Skin of body (tissue), 2 donors: ENCODE results near the gene KIF7. TPM values are rescaled to one million over a fixed set of nuclear protein-coding genes. Genes with fewer than 3 reads are reported as not detected.
"Not testable (repeated sequence)": the region's sequence is repeated elsewhere in the genome, so short reads cannot be mapped to it uniquely, and the experiment has no call there.

Source experiments
- DNase-seq: peaks from one replicate; lab custom pipeline; 2025; lab: John Stamatoyannopoulos, UW
- total RNA-seq: library from RNA; depleted of rRNA; stranded (reverse); fragments of >200 nt; gene quantifications from one replicate; pipeline ENCODE4 v1.2.3, GENCODE V29; 2014

The KIF7 gene, protein sequence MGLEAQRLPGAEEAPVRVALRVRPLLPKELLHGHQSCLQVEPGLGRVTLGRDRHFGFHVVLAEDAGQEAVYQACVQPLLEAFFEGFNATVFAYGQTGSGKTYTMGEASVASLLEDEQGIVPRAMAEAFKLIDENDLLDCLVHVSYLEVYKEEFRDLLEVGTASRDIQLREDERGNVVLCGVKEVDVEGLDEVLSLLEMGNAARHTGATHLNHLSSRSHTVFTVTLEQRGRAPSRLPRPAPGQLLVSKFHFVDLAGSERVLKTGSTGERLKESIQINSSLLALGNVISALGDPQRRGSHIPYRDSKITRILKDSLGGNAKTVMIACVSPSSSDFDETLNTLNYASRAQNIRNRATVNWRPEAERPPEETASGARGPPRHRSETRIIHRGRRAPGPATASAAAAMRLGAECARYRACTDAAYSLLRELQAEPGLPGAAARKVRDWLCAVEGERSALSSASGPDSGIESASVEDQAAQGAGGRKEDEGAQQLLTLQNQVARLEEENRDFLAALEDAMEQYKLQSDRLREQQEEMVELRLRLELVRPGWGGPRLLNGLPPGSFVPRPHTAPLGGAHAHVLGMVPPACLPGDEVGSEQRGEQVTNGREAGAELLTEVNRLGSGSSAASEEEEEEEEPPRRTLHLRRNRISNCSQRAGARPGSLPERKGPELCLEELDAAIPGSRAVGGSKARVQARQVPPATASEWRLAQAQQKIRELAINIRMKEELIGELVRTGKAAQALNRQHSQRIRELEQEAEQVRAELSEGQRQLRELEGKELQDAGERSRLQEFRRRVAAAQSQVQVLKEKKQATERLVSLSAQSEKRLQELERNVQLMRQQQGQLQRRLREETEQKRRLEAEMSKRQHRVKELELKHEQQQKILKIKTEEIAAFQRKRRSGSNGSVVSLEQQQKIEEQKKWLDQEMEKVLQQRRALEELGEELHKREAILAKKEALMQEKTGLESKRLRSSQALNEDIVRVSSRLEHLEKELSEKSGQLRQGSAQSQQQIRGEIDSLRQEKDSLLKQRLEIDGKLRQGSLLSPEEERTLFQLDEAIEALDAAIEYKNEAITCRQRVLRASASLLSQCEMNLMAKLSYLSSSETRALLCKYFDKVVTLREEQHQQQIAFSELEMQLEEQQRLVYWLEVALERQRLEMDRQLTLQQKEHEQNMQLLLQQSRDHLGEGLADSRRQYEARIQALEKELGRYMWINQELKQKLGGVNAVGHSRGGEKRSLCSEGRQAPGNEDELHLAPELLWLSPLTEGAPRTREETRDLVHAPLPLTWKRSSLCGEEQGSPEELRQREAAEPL (N-terminal part only)
- 7.0 TPM for total RNA-seq

DNA sequence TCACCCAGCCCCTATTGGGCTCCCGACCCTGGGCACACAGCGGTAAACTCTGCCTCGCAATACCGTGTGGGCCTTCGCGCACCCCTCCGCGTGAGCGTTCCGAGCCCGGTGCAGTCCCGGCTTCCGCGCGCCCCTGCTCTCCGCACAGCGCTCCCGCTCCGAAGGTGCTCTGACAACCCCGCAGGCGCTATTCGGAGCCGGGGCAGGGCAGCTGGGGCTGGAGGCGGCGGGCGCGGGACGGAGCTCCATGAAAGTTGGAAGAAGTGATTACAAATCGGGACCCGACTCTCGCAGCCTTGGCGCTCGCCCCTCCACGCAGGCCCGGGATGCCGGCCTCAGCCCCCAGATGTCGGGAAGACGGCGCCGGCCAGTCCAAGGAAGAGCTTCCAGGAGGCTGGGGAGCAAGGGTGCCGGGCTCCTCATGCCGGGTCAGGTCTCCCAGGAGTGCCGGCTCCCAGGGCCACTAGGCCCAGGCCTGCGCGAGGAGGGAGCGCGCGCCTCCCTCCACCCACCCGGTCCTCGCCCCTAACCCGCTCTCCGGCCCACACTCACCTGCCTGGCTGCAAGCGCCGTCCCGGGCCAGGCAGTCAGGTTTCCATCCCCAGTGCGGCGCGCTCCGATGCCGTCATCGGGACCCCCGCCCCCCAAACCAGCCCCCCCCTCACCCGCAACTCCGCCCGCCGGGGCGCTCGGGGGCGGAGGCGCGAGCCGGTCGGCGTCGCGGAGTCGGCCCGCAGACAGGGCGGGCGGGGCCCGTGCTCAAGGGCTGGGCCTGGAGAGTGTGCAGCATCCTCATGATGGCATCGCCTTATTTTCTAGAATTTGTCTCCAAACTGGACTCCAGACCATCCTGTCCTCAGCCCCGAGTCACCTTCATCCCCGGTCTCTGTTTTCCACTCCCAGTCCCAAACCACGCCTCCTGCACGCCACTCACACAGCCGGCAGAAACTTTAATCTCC is at the start of gene KIF7:
TSS of gene KIF7 (minus strand) at position 621 of the 959 bp plus-strand sequence. CDS start 2,537 bp downstream, outside the sequence.
- peak; percentile 48 for DNase-seq

DNA sequence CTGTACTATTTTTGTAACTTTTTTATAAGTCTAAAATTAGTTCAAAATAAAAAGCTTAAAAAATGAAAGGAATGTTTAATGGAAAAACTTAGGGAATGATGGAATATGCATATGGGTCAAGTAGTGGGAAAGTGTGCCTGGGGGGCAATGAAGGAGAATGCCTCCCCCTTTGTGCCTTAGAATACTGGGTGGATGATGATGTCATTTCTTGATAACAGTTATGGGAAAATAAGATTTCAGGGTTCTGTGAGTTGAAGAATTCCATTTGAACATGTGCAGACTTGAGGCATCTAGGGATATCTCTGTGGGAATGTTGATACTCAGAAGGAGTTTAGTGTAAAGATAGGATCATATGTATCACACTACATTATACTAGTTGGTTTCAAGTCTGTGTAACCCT is 49.1 kb upstream of the KIF7 start:
- peak; percentile 29 for DNase-seq

DNA sequence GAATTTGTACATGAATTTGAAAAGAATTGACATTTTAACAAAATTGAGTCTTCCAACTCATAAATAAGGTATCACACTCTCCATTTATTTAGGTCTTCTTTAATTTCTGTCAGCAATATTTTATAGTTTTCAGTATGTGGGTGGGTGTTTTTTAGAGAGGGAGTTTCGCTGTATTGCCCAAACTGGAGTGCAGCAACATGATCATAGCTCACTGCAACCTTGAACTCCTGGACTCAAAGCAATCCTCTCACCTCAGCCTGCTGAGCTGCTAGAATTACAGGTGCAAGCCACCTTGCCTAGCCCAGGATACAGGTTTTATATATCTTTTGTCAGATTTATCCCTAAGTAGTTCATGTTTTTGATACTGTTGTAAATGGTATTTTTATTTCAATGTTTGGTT is 39.9 kb upstream of the KIF7 start:
- DNase-seq: no peak

DNA sequence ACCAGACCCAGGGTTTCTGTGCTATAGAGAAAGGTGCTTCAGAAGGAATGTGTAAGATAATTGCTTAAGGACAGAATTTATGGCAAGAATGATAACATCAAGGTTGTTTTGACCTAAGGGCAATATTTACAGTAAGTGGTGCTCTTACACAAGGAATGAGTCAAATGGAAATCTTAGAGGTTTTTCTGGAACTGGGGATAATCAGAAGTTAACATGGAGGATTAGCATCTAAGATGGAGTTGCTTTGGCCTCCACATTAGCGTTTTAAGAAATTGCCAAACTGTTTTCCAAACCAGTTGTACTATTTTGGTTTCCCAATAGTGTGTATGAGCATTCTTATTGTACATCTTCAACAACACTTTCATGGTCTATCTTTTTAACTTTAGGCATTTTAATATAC is 38.4 kb upstream of the KIF7 start:
- DNase-seq: no peak

DNA sequence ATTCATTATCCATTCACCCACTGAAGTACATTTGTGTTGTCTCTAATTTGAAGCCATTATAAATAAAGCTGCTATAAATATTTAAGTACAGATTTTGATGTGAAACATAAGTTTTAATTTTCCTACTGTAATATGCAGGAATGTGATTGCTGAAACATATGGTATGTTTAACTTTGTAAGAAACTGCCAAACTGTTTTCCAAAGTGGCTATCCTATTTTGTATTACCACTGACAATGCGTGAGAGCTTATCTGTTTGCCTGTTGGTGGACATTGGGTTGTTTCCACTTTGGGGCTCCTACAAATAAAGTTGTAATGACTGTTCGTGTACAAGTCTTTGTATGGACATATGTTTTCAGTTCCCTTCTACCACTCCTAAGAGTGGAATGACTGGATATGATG is 37.8 kb upstream of the KIF7 start:
- no peak for DNase-seq

DNA sequence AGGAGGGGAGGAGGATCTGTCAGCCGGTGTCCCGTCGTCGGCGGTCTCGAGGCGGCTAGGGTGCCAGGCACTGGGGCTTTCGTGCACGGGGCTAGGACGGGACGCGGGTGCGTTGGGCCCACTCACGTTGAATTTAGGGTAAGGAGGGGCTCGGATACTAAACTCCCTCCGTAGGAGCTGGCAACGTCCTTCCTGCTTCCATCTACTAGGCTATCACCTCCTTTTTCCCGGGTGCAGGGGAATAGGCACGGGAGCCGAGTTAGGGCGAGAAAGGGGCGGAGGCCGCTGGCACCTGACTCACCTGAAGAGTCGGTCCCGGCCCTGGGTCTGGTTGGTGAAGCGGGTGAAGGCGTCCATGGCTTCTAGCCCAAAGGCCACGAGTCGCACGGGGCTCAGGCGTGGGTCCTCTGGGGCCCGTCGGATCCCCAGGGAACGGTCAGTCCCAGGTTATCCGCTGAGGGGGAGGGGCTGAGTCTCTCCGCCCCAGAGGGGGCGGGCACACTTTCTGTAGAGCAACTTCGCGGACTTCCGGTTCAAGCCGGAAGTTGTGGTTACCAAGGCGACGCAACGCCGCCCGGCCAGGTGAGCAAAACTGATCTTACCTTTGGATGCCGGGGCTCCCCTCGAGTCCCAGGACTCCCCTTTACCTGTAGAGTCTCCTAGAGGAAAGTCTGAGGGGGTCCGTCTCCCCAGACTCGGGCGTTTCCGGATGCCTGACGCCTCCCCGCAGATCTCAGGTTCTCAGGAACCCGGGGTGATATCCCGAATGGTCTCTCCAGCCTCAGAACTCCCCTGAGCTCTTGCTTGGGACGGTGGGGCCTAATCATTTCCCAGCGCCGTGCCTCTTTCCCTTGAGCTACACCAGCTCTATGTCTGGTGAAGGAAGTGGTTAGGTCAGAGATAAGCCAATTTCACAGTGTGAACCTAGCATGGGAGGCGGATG is 35.3 kb upstream of the KIF7 start, which contains the start of the genes PEX11A and WDR93:
TSS of gene PEX11A (minus strand) at position 479 of the 943 bp plus-strand sequence. CDS start at position 357, 122 bp downstream.
TSS of gene WDR93 (plus strand) at position 536 of the 943 bp plus-strand sequence. CDS start 10,936 bp downstream, outside the sequence.
- DNase-seq: peak; percentile 20

DNA sequence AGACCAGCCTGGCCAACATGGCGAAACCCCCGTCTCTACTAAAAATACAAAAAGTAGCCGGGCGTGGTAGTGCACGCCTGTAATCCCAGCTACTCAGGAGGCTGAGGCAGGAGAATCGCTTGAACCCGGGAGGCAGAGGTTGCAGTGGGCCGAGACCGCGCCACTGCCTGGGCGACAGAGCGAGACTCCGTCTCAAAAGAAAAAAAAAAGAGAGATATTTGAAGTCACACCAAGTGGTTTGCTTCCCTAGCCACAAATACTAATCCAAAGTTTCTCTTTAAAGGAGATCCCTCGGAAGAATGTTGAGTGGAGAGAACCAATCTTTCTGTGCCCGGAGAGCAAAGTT is 34.6 kb upstream of the KIF7 start:
- not testable (repeated sequence) for DNase-seq

DNA sequence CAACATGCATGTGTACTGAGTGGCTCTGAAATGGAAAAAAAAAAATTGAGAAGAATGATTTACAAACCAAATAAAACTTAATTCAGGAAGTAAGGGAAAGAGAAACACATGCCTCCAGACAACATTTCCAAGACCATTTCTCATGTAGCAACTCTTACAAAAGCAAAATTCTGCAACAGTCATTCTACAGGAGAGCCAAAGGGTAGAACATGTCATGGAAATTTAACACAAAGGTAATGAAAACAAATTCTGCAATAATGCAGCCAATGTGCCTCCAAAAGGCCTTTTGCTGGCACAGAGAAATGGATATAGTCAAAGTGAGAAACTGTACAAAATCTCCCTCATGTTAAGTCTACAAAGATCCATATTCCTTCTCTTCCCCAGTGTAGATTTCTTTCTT is 31.3 kb upstream of the KIF7 start:
- no peak for DNase-seq

DNA sequence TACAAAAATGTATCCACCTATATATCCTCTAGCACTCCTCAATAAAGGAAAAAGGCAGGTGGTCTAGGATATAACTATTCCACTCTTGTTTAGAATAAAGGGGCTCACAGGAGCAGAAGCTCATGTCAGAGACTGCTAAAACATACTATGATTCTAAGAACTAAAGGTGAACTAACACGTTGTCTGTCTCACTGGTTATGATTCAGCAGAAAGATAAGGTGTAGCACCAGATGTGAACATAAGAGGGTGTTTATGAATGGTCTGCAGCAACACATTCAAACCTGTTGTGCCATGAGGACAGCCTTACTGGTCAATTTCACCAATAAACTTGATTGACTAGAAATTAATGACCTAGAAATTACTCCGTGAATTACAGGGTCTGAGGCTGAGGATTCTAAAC is 30.7 kb upstream of the KIF7 start:
- no peak for DNase-seq

DNA sequence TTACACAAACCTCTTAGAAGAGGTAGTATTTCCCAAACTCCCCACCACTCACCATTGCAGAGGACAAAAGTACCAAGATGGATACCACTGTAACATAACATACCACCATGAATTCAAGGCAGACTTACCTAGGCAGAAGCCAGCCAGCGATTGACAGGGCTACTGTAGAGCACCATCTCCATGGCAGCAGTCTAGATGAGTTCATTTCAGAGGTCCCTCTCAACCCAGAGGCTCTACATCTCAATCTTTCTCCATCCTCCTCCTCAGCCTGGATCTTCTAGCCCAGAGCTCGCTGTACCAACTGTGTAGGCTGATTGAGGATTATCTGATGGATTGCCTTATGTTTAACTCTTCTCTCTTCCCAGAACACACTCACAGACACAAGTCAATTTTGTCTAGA is 25.9 kb upstream of the KIF7 start:
- no peak for DNase-seq

DNA sequence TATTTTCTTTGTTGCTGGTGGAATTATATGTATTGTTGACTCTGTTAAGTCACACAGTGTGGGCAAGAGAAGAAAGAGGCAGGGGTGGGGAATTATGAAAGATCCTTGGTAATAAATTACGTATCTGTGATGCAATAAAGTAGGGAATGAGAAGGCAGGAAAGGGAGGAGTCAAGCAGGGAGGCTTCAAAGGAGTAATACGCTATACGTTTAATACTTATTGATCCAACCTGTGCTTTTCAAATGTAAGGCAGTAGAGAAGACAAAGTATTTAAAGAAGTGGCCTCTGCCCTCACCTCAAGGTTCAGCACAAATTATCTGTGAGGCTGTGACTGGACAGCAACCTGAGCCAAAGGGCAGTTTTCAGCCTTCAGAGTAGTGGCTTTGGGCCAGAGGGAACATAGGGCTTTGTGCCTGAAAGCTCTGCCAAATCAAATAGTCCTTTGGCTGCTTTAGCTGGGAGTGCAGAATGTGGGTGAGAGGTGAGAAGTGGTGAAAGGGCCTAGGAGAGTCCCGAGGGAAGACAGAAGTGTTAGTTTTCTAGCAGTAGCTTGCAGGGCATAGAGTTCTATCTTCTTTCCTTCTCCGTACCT is 25.1 kb upstream of the KIF7 start:
- no peak for DNase-seq

DNA sequence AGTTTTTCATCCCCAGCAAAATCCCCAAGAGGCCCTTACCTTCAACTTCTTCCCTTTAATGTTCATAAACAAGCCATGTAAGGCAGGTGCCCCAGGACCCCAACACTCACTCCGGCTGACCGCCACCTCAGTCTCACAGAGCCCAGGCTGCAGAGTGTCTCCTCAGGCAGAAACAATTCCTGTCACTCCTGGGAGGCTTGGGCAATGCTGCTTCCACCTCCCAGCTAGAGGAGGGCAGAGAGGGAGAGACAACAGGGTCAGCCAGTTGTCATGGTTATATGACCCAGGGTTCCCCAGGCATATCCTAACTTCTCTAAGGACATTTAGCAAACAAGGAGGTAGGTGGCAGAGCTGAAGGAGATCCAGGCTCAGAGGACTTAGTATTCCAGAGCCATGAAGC is 23.9 kb upstream of the KIF7 start, which contains the start of gene PLIN1:
TSS of gene PLIN1 (minus strand) at position 156 of the 400 bp plus-strand sequence. CDS start 1,878 bp downstream, outside the sequence.
- DNase-seq: no peak

DNA sequence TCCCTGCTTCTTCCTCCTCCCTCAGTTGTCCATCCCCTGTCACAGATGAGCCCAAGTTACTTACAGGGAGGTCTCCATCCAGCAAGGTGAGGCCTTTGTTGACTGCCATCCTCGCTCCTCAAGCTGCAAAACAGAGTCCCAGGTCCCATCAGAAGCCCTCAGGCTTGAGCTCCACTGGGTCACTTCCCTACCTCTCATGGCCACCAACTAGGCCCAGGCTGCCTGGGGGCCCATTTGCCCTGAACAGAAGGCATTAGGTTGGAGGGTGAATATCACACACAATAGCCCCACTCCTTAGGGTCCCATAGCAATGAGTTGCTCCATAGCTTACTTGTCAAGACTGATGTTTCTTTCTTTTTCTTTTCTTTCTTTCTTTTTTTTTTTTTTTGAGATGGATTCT is 22.1 kb upstream of the KIF7 start:
- DNase-seq: no peak

DNA sequence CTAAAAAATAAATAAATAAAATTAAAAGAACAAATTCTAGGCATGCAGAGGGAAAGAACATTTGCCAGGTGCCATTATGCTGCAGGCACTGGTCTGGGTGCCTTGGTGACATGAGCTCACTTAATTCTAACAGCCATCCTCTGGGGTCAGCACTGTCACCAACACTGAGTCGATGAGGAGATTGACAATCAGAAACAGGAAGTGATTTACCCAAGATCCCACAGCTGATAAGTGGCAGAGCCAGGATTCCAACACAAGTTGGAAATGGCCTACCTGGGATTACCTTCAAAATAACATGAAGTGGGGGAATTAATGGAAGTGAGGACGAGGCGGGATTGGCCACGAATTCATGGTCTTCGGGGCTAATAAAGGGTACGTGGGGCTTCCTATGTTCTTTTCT is 20.3 kb upstream of the KIF7 start:
- DNase-seq: no peak

DNA sequence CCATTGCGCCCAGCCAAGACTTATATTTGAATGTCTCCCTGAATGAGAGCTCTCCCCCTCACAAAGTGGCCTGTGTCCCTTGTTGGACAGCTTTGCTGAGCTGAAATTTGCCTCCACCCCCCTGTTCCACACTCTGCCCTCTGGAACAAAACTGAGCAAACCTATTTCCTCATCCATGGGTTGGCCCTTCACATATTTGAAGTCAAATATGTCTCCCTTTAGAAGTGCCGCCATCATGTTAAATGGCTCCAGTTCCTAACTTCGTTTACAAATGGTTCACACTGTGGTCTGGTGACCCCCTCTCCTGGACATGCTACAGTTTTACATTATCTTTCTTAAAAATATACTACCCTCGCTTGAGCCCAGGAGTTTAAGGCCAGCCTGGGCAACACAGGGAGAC is 19.3 kb upstream of the KIF7 start:
- no peak for DNase-seq

DNA sequence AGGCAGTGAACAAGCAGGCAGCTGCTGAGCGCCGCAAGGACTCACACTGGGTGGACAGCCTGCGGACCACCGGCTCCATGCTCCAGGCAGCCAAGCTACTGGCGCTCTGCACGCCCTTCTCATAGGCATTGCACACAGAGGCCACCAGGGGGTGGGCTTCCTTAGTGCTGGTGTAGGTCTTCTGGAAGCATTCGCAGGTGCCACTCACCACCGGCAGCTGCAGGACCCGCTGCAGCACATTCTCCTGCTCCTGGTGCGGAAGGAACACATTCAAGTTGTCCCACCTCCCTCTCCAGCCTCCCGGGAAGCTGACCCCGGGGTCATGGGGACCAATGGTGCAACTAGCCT is 17.9 kb upstream of the KIF7 start:
- no peak for DNase-seq

DNA sequence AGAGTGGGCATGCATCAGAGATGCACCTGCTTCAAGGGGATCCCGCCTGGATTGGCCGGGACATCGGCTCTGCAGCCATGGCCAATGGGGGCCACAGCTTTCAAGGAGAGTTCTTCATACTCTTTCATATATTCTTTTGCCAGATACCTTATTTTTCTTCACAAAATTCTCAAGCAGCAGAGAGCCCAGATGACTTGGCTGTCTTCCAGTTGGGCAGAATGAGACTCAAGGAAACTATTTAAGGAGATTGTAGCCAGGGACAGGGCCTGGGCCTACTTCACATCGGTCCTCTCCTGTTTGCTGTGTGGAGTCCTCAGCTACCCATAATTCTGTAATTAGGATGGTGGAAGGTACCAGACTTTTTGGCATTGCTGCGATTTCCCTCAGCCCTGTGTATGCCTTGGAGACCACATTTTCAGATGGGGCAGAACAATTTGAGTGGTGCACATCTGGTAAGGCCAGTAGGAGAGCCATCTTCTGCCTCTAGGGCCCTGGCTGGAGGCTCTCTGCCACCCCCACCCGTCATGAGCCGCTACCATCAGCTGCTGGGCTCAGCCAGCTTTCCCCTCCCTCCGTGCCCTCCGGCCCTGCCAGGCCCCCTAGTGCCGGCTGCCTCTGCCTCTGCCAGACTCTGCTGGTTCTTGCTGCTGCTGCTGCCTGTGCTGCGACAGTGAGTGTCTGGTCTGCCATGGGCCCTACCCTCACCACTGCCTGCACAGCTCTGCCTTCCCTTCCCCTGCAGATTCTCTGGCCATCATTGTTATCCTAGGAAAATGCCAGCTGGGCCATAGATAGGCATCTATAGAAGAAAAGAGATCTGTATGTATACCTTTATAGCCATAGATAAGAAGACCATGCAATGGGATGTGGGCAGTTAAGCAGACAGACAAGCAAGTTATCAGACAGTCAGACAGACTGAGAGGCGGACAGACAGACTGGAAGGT is 17.2 kb upstream of the KIF7 start:
- no peak for DNase-seq

DNA sequence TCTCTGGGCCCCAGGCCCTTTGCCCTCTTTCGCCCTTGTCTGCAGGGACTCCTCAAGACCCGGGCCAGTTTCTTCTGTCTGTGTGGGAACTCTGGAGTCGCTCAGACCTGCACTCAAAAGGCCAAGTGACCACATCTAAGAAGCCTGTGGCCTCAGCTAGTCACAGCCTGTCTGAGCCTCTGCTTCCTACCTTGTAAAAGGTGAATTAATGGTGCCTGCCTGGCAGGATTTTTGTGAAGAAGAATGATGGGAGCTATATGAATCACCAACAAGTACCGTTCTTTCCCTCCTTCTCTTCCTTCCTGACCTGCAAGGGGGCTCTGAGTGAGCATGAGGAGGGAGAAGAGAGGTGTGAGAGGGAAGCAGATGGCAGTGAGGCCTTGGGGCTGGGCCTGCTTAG is 16.4 kb upstream of the KIF7 start:
- DNase-seq: no peak
